Large intestine (tissue), 3 donors: ENCODE results near the gene IRF7. TPM values are rescaled to one million over a fixed set of nuclear protein-coding genes. Genes with fewer than 3 reads are reported as not detected.
A peak's percentile ranks its signal among the peaks of the same experiment; 100 is the strongest.

ENCODE experiments used
- DNase-seq, 2 donors: peaks; one replicate each; pipeline versions ENCODE4 v3.0.0 to v3.0.0-alpha.2; 2013
- H3K27ac ChIP-seq: one replicate; pipeline ENCODE4 v1.5.1; 2013; ENCODE audit warnings: low read length
- H3K27me3 ChIP-seq: 2 replicates; pipeline ENCODE4 v1.6.1; 2013; ENCODE audit warnings: low read length; ENCODE audit not compliant: control insufficient read depth, insufficient read depth
- H3K36me3 ChIP-seq: 2 replicates; pipeline ENCODE4 v1.6.1; 2013; ENCODE audit warnings: low read length; ENCODE audit not compliant: control insufficient read depth, insufficient read depth
- H3K4me1 ChIP-seq: one replicate; pipeline ENCODE4 v1.6.1; 2013; ENCODE audit warnings: low read length; ENCODE audit not compliant: control insufficient read depth, insufficient read depth
- H3K4me3 ChIP-seq: one replicate; pipeline ENCODE4 v1.5.1; 2013; ENCODE audit warnings: low read length
- H3K9me3 ChIP-seq: one replicate; pipeline ENCODE4 v1.6.1; 2013; ENCODE audit warnings: mild to moderate bottlenecking, low read depth, low read length, moderate library complexity; ENCODE audit not compliant: control insufficient read depth
- WGBS: methylation state at CpG from one replicate; pipeline ENCODE4 v1.1.5; 2013; ENCODE audit warnings: low lambda C conversion rate; ENCODE audit not compliant: insufficient coverage; 5-methylcytosine and 5-hydroxymethylcytosine counted together
- polyA plus RNA-seq: library from polyadenylated mRNA; unstranded; fragments of 120-200 nt; gene quantifications from one replicate; pipeline ENCODE4 v1.2.1, GENCODE V29; 2013

The IRF7 gene
- polyA plus RNA-seq, 1 donor, result 16.7 TPM

- Histone ChIP-seq H3K4me1 (peaks cover 6% of the 10 kb centered on the region), H3K9me3 (no peaks in the 10 kb centered on the region), H3K4me3 (no peak overlapping the region), H3K27me3 (no peaks in the 10 kb centered on the region), H3K27ac (no peak overlapping the region), H3K36me3 (peaks cover 91% of the 10 kb centered on the region)
- no CpG with 5 or more reads among the region's 10 CpGs for WGBS
- no peak for DNase-seq
Observed at GRCh38 chr11:592918-593317, 22.8 kb downstream of the IRF7 start.

DNA sequence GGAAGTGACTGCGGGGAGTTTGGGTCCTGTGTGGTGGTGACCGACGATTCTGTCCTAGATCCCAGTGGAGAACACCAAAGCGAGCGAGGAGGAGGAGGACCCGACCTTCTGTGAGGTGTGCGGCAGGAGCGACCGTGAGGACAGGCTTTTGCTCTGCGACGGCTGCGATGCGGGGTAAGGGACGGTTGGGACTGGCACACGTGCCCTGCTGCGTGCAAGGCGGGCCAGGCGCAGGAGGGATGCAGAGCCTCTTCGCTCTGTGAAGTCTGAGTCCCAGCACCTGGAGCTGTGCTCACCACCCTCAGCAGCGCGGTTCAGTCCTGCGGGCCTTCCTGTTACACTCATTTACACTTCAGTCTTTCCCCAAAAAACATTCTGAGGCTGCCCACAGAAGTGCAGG, 23.2 kb downstream of the IRF7 start:
- Histone ChIP-seq H3K27me3 (no peaks in the 10 kb centered on the region), H3K36me3 (peaks cover 91% of the 10 kb centered on the region), H3K9me3 (no peaks in the 10 kb centered on the region), H3K4me3 (no peak overlapping the region), H3K4me1 (peaks cover 11% of the 10 kb centered on the region), H3K27ac (no peak overlapping the region)
- no CpG with 5 or more reads among the region's 22 CpGs for WGBS
- no peak for DNase-seq

DNA sequence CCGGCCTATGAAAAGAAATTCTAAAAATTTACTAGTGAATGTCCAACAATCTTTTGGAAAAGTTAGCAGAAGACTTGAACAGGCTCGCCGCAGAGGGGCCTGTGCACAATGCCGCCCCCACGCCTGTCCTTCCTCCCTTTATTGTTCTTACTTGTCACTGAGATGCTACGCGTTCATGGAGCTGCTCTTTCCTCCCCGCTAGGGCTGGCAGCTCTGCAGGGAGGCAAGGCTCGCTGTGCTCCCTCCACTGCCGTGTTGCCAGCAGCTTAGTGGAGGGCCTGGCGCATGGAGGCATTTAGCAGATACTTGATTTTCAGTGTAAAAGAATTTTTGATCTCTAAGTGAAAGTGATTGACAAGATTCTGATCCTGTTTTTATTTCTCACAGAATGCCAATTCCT, 24.8 kb downstream of the IRF7 start:
- no peak for DNase-seq
- H3K36me3 ChIP-seq, result peaks cover 91% of the 10 kb centered on the region
- H3K4me3 ChIP-seq, result no peak overlapping the region
- WGBS, result no CpG with 5 or more reads among the region's 11 CpGs
- H3K4me1 ChIP-seq, result peaks cover 26% of the 10 kb centered on the region
- no peaks in the 10 kb centered on the region for H3K27me3 ChIP-seq
- H3K9me3 ChIP-seq, result no peaks in the 10 kb centered on the region
- no peak overlapping the region for H3K27ac ChIP-seq

GRCh38 chr11:589798-590197, 26.0 kb downstream of the IRF7 start:
- no peak for DNase-seq
- H3K4me1 ChIP-seq, result peaks cover 26% of the 10 kb centered on the region
- peaks cover 79% of the 10 kb centered on the region for H3K36me3 ChIP-seq
- no peak overlapping the region for H3K27ac ChIP-seq
- WGBS, result 100% methylated on average over 3 of the region's 26 CpGs
- no peak overlapping the region for H3K4me3 ChIP-seq
- no peaks in the 10 kb centered on the region for H3K27me3 ChIP-seq
- no peaks in the 10 kb centered on the region for H3K9me3 ChIP-seq

GRCh38 chr11:587978-588380, 27.8 kb downstream of the IRF7 start:
- Histone ChIP-seq H3K27me3 (no peaks in the 10 kb centered on the region), H3K4me1 (peaks cover 26% of the 10 kb centered on the region), H3K27ac (peak overlapping the region; percentile 91), H3K36me3 (peaks cover 79% of the 10 kb centered on the region), H3K4me3 (no peak overlapping the region), H3K9me3 (no peaks in the 10 kb centered on the region)
- WGBS, result no CpG with 5 or more reads among the region's 6 CpGs
- DNase-seq, result peak; percentile 95 to 96

GRCh38 chr11:587546-587945, 28.2 kb downstream of the IRF7 start:
- Histone ChIP-seq H3K4me1 (peaks cover 26% of the 10 kb centered on the region), H3K27ac (peak overlapping the region; percentile 91), H3K27me3 (no peaks in the 10 kb centered on the region), H3K36me3 (peaks cover 78% of the 10 kb centered on the region), H3K4me3 (no peak overlapping the region), H3K9me3 (no peaks in the 10 kb centered on the region)
- WGBS, result no CpG with 5 or more reads among the region's 8 CpGs
- DNase-seq, result no peak

- Histone ChIP-seq H3K27ac (peak overlapping the region; percentile 91), H3K4me1 (peaks cover 28% of the 10 kb centered on the region), H3K36me3 (peaks cover 79% of the 10 kb centered on the region), H3K9me3 (no peaks in the 10 kb centered on the region), H3K27me3 (no peaks in the 10 kb centered on the region), H3K4me3 (no peak overlapping the region)
- no CpG with 5 or more reads among the region's 32 CpGs for WGBS
- no peak for DNase-seq
Observed at GRCh38 chr11:586376-587316, 29.1 kb downstream of the IRF7 start.

GRCh38 chr11:584287-584686, 31.5 kb downstream of the IRF7 start:
- no CpG with 5 or more reads among the region's 10 CpGs for WGBS

GRCh38 chr11:581752-582151, 34.0 kb downstream of the IRF7 start:
- Histone ChIP-seq H3K4me3 (no peak overlapping the region), H3K36me3 (peaks cover 38% of the 10 kb centered on the region), H3K9me3 (no peaks in the 10 kb centered on the region), H3K4me1 (peaks cover 45% of the 10 kb centered on the region), H3K27ac (no peak overlapping the region), H3K27me3 (no peaks in the 10 kb centered on the region)
- DNase-seq, result no peak
- WGBS, result no CpG with 5 or more reads among the region's 17 CpGs

More at GRCh38 chr11:584287-584686, 31.5 kb downstream of the IRF7 start:
- peaks cover 47% of the 10 kb centered on the region for H3K4me1 ChIP-seq
- H3K27ac ChIP-seq, result no peak overlapping the region
- H3K9me3 ChIP-seq, result no peaks in the 10 kb centered on the region
- H3K27me3 ChIP-seq, result no peaks in the 10 kb centered on the region
- no peak for DNase-seq
- H3K36me3 ChIP-seq, result peaks cover 63% of the 10 kb centered on the region
- H3K4me3 ChIP-seq, result no peak overlapping the region

- Histone ChIP-seq H3K9me3 (no peaks in the 10 kb centered on the region), H3K27ac (peak overlapping the region; percentile 93), H3K36me3 (peaks cover 34% of the 10 kb centered on the region), H3K4me3 (no peak overlapping the region), H3K27me3 (no peaks in the 10 kb centered on the region), H3K4me1 (peaks cover 41% of the 10 kb centered on the region)
- 82% methylated on average over 2 of the region's 14 CpGs for WGBS
- no peak for DNase-seq
Observed at GRCh38 chr11:581342-581741, 34.4 kb downstream of the IRF7 start.
